GM19099 (cell line): ENCODE results near the gene MATK.

Experiments used
- POLR2A ChIP-seq: IDR thresholded peaks from 3 replicates; pipeline ENCODE4 v1.6.1; 2011; ENCODE audit warnings: low read depth; ENCODE audit not compliant: insufficient read length; ENCODE audit errors: extremely low read depth

Gene MATK

DNA sequence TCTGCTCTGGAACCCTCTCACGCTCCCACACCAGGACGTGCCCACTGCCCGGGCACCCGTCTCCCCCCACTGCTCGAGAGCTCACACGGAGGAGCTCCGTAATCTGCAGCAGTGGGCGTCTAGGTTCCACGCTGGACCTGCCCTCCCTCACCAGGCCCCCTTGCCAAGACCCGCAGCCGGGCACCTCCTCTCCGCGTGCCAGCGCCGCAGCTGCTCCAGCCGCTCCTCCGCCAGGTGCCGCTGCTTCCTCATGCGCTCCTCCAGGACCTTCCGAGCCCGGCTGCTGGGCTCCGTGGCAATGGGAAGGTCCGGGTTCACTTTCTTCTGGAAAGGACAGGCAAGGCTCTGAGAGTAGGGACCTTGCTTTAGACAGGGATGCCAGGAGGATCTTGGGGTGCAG lies 35.0 kb upstream of the MATK start:
- TF ChIP-seq POLR2A = no peak

GRCh38 chr19:3819989-3820388 lies 33.8 kb upstream of the MATK start:
- TF ChIP-seq POLR2A = no peak

DNA sequence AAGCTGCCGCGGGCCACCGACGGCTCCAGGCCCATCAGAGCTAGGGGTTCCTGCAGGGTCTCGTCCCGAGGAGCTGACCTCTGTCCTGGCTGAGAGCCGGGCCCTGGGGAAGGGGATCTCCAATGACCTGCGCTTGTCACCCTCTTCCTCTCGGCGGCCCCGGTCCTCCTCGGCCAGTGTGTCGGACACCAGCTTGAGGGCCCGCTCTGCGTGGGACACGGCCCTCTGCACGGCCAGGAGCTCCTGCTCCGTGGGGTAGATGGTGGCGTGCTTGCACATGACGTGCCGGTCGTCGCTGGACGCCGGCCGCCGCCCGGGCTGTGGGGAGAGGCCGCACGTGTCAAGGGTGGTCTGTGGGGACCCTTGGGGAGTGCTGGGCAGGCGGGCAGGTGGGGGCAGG lies 32.7 kb upstream of the MATK start:
- TF ChIP-seq POLR2A = no peak

- TF ChIP-seq POLR2A = no peak
Measured at GRCh38 chr19:3818466-3818865, 32.3 kb upstream of the MATK start.

GRCh38 chr19:3817761-3818160 lies 31.6 kb upstream of the MATK start:
- no peak for TF ChIP-seq POLR2A

- no peak for TF ChIP-seq POLR2A
Measured at GRCh38 chr19:3816566-3817218, 30.5 kb upstream of the MATK start.

DNA sequence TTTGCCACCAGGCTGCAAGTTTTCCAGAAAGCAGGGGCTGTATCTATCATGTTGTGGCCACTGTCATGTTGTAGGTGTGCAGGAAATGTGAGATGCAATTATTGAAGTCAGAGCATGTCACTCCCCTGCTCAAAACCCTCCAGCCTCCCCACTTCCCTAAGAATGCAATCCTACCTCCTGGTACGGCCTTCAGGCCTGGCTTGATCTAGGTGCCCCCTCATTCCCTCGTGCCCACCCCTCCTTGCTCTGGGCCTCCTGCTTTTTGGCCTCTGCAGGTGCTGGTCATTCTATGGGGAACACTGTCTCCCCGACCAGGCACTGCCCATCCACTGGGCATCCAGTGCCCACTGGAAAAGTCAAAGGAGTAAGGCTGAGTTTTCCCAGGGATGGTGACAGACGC lies 28.5 kb upstream of the MATK start:
- no peak for TF ChIP-seq POLR2A

GRCh38 chr19:3813473-3814392 lies 27.6 kb upstream of the MATK start:
- TF ChIP-seq POLR2A = no peak

GRCh38 chr19:3810708-3811355 lies 24.7 kb upstream of the MATK start:
- TF ChIP-seq POLR2A = no peak

- peak; percentile 30 for TF ChIP-seq POLR2A
Measured at GRCh38 chr19:3809881-3810707, 23.9 kb upstream of the MATK start.

DNA sequence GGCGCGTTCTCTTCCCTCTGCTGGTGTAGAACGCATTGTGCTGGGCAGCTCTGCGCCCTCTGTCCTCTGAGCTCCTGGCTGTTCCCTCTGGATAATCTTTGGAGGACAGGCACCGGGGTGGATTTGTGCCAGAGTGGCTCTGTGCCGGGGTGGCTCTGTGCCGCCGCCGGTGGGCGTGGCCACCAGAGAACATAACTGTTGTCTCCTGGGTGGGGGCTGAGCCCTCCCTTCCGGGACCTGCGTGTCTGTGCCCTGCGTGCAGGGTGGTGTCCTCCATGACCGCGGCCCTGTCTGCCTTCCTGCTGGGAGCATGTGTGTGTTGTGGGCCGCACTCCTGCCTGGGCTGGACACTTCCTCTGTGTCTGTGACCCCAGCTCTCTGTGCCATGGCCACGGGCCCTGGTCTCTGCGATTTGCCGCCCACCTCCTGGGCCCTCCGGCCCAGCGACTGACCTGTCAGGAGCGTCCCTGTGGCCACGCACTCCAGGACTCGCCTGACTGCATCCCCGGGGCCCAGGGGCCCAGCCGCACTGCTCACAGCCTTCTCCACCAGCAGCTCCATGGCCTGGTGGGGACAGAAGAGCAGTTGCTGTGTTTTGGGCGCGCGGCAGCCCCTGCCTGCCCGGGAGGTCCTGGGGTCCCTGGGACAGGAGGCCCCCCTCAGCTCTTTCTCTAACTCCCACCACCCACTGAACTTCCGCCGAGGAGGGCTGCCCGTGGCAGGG lies 22.4 kb upstream of the MATK start:
- no peak for TF ChIP-seq POLR2A

DNA sequence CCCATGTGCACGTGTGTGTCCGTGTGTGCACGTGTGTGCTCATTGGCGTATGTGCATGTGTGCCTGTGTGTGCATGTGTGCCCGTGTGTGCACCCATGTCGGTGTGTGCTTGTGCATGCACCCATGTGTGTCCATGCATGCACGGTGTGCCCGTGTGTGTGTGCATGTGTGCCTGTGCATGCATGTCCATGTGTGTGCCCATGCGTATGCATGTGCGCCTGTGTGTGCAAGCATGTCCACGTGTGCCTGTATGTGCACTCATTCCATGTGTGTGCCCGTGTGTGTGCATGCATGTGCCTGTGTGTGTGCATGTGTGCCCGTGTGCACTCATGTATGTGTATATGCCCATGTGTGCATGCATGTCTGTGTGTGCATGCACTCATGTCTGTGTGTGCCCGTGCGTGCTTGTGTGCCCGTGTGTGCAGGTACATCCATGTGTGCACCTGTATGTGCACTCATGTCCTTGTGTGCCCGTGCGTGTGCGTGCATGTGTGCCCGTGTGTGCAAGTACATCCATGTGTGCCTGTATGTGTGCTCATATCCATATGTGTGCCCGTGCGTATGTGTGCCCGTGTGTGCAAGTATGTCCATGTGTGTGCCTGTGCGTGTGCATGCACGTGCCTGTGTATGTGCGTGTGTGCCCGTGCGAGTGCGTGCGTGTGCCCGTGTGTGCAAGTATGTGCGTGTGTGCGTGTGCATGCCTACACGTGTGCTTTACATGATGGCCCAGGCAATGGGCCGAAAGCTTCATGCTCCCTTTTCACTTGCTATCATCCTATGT lies 21.6 kb upstream of the MATK start:
- no peak for TF ChIP-seq POLR2A

GRCh38 chr19:3807131-3807480 lies 20.9 kb upstream of the MATK start:
- TF ChIP-seq POLR2A = no peak

DNA sequence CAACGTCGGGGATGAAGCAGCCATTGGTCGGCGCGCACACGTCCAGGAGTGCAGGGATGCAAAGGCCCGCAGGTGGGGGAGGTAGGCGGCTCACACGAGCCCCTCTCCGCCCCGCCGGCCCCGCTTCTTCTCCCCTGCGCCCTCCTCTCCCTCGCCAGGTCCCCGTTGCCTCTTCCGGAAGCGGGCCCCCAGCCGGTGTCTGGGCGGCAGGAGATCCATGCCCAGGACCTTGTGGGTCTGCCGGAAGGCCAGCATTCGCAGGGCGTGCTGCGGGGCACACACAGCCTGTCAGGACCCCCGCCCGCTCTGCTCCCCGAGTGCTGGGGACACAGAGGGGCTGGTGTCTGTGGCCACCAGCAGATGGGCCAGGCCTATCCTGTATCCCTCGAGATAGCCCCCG lies 19.7 kb upstream of the MATK start:
- TF ChIP-seq POLR2A = no peak

DNA sequence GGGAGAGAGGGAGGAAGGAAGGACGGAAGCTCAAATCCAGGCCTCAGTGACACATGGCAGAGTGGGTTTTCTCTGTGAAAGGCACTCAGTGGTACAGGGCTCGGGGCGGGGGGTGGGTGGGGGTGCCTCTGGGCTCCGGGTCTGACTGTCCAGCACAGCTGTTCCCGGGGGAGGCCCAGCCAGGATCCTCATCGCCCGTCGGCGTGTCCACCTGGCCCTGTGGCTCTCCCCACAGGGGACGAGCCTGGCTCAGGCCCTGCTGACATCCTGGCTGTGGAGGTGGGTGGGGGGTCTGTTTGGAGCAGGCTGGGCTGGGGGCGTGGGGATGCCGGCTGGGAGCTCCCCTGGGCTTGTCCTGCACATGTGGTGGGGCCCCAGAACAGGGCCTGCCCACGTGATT lies 18.2 kb upstream of the MATK start:
- no peak for TF ChIP-seq POLR2A
